Measurements from ENCODE around the gene ICOSLG. TPM values are rescaled to one million over a fixed set of nuclear protein-coding genes. Genes with fewer than 3 reads are reported as not detected.
A peak's percentile ranks its signal among the peaks of the same experiment; 100 is the strongest.
"Not testable (repeated sequence)": the region's sequence is repeated elsewhere in the genome, so short reads cannot be mapped to it uniquely, and the experiment has no call there.

Gene ICOSLG
- total RNA-seq, 1 donor from 2014 or later = 4.7 TPM

DNA sequence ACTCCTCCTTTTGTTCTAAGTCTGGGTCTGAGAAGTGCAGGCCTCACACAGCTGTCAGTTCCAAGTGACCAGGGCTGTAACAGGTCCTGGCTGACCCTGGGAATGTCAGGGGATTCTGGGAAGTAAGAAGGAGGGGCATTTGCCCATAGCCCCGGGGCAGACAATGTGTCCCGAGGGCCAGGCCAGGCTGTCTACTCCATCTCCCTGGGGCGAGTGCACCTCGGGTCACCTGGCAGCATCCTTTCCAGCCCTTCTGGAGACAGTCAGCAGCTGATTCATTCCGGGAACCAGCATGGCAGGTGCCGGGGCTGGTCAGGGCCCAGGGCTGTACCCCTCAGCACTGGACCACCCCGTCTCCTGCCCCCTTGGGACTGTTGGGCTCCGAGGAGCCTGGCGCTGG is 13.1 kb downstream of the ICOSLG start:
- H3K4me1 ChIP-seq; intact Hi-C loops (cut with micrococcal nuclease); DNase-seq; H3K36me3 ChIP-seq; H3K27me3 ChIP-seq (ENCODE audit: low read depth); H3K4me3 ChIP-seq; H3K27ac ChIP-seq (replicated peaks); H3K9me3 ChIP-seq (replicated peaks): not testable (repeated sequence)

DNA sequence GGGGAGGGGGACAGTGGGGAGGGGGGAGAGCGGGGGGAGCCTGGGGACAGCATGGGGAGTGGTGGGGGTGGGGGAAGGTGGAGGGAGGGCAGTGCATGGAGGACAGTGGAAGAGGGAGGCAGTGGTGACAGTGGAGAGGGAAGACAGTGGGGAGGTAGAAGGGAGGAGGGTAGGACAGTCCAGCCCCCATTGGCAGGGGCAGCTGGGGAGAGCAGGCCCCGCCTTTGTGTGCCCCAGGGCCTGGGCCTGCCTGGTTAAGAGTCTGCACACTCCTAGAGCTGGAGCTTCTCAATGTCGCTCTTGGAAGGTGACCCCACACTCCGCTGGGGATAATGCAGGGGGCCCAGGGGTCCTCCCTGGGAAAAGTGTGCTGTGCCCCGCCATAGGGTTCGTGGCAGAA is 15.1 kb downstream of the ICOSLG start:
- not testable (repeated sequence) for H3K36me3 ChIP-seq; H3K27ac ChIP-seq (replicated peaks)

DNA sequence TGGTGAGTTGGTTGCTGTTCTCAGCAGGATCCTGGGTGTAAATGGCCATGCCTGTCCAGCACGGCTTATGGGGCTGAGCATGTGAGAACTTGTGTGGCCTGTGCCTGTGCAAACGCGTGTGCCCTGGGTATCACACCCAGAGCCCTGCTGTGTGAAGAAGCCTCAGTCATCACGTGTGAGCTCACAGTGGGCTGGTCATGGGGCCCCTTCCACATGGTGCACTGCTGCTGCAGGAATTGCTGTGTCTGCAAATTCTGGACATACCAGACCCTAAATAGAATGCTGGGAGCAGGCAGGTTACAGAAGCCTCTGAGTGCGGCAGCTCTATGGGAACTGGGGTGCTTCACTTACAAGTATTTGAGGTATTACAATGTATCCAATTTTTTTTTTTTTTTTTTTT is 17.4 kb downstream of the ICOSLG start:
- H3K36me3 ChIP-seq; intact Hi-C loops (cut with micrococcal nuclease); H3K4me1 ChIP-seq; H3K4me3 ChIP-seq; DNase-seq; H3K27ac ChIP-seq (replicated peaks); H3K27me3 ChIP-seq (ENCODE audit: low read depth); H3K9me3 ChIP-seq (replicated peaks): not testable (repeated sequence)

More for the DNA sequence above, 15.1 kb downstream of the ICOSLG start:
- H3K4me1 ChIP-seq; H3K27me3 ChIP-seq (ENCODE audit: low read depth); DNase-seq; intact Hi-C loops (cut with micrococcal nuclease); H3K9me3 ChIP-seq (replicated peaks); H3K4me3 ChIP-seq: not testable (repeated sequence)

DNA sequence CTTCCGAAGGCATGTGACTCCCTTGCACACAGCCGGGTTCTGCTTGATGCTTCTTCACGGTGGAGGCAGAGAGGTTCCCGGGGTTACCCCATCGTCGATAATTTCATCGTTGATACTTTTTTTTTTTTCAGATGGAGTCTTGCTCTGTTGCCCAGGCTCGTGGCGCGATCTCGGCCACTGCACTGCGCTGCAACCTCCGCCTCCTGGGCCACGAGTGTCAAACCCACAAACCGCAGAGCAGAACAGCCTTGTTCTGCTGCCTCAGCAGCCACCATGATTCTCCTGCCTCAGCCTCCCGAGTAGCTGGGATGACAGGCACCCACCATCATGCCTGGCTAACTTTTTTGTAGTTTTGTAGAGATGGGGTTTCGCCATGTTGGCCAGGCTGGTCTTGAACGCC is 20.1 kb downstream of the ICOSLG start:
- H3K9me3 ChIP-seq (replicated peaks); H3K4me1 ChIP-seq; intact Hi-C loops (cut with micrococcal nuclease); H3K27ac ChIP-seq (replicated peaks); DNase-seq; H3K27me3 ChIP-seq (ENCODE audit: low read depth); H3K4me3 ChIP-seq; H3K36me3 ChIP-seq: not testable (repeated sequence)

DNA sequence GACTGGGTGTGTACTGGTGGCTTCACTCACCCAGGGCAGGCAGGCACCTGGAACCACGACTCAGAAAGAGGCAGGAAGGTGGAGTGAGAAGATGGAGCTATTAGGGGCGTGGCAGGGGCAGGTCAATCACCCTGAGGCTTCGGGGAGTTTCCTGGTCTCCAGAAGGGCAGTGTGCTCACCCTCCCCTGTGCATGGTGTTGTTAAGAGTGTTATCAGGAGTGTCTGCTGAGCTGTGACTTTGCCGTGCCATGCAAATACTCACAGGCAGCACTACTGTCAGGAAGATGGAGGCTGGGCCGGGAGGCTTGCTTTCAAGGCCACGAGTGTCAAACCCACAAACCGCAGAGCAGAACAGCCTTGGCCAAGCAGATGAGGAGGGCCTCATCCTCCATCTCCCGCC is 22.3 kb downstream of the ICOSLG start:
- H3K4me1 ChIP-seq; intact Hi-C loops (cut with micrococcal nuclease); DNase-seq: not testable (repeated sequence)

DNA sequence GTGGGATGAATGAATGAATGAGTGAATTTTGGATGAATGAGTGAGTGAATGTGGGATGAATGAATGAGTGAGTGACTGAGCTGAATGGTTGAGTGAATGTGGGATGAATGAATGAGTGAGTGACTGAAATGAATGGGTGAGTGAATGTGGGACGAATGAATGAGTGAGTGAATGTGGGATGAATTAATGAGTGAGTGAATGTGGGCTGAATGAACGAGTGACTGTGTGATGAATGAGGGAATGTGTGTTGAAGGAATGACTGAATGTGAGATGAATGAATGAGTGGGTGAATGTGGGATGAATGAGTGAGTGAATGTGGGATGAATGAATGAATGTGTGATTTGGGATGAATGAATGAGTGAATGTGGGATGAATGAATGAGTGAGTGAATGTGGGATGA is 28.8 kb downstream of the ICOSLG start:
- H3K27me3 ChIP-seq (ENCODE audit: low read depth); H3K4me1 ChIP-seq; H3K36me3 ChIP-seq; H3K9me3 ChIP-seq (replicated peaks); H3K27ac ChIP-seq (replicated peaks); intact Hi-C loops (cut with micrococcal nuclease); H3K4me3 ChIP-seq; DNase-seq: not testable (repeated sequence)

More for the DNA sequence above, 22.3 kb downstream of the ICOSLG start:
- H3K27ac ChIP-seq (replicated peaks); H3K4me3 ChIP-seq; H3K27me3 ChIP-seq (ENCODE audit: low read depth); H3K36me3 ChIP-seq; H3K9me3 ChIP-seq (replicated peaks): not testable (repeated sequence)

DNA sequence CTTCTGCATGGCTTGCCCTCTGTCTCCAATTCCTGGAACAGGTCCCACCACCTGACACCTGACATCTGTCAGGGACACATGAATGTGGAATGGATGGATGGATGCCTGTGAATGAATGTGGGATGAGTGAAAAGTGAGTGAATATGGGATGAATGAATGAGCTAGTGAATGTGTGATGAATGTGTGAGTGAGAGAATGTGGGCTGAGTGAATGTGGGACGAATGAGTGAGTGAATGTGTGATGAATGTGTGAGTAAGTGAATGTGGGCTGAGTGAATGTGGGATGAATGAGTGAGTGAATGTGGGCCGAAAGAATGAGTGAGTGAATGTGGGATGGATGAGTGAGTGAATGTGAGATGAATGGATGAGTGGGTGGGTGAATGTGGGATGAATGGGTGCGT is 29.2 kb downstream of the ICOSLG start:
- H3K4me1 ChIP-seq; DNase-seq; H3K9me3 ChIP-seq (replicated peaks); H3K4me3 ChIP-seq; H3K27ac ChIP-seq (replicated peaks); H3K36me3 ChIP-seq; intact Hi-C loops (cut with micrococcal nuclease); H3K27me3 ChIP-seq (ENCODE audit: low read depth): not testable (repeated sequence)

DNA sequence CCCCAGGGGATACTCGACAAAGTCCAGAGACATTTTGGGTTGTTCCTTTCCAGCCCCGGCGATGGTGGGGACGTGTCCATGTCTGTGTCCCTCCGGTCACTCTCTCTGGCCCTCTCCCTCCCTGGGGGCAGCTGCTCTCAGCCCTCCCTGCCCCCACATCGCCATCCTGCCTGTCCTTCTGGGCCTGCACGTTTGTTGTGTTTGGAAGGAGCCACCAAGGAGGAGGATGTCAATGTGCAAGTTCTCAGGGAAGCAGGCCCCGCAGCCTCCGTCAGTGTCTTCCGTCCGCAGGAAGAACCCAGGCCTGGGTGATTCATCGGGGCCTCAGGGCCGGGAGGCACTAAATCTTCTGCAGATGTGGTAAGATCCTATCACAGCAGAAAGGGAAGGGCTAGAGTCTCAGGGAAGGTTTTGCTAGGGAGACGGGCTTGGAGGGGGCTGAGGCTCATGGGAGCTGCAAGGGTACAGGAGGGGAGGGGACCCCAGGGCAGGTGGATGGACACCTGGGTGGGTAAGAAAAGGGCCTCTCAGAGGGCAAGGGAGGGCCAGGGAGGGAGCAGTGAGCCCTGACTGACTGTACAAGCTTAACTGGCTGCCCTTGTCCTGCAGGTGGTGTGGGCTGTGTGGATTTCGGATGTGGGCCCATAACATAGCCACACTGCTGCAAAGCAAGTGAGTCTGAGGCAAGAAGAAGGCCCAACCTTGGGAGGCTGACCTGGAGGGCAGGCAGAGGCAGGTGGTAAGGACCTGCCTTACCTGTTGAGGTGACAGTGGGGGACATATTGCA is 32.7 kb downstream of the ICOSLG start:
- H3K4me3 ChIP-seq; H3K4me1 ChIP-seq; H3K36me3 ChIP-seq; H3K27me3 ChIP-seq (ENCODE audit: low read depth); H3K27ac ChIP-seq (replicated peaks); intact Hi-C loops (cut with micrococcal nuclease); H3K9me3 ChIP-seq (replicated peaks): not testable (repeated sequence)
- DNase-seq = peak; percentile 52

DNA sequence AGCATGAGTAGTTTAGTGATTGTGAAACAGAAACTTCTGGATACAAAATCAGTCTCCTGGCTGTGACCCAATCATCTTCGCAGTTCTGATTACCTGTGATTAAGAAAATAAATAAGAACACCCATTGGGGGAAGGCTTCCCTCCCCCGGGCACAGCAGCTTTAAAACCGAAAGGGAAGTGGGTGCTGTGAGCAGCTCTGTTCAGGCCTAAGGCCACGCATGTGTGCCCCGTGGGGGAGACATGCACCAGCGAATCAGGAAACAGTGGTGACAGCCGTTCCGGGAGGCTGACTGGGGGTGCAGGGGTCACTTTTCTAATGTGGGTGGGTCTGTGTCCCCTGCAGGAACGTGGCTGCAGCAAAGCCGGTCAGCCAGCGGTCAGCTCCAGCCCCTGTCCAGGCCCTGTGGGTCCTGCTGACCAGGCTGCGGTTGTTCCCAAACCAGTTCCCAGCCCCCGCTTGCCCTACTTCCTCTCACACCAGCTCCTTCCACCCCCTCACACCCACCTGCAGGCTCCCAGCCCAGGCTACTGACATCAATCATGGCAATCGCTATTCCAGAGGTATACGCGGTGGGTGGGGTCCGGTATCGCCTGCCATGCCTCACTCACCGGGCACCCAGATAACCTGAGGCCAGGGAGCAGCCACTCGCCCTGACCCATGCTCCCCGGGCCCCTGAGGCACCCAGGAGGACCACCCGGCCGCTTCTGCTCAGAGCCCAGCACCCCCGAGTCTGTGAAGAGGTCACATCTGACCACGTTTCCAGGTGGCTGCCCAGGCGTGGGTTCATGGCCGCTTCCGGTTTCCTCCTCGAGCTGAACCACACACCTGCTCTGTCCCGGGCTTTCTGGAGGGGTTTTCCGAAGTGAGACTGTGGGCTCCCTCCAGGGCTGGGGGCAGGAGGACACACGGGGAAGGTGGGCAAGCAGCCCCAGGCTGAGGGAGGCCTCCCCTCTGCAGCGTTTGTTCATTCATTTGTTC is 33.8 kb downstream of the ICOSLG start:
- H3K36me3 ChIP-seq; H3K27me3 ChIP-seq (ENCODE audit: low read depth); H3K4me3 ChIP-seq; DNase-seq; intact Hi-C loops (cut with micrococcal nuclease); H3K4me1 ChIP-seq; H3K9me3 ChIP-seq (replicated peaks); H3K27ac ChIP-seq (replicated peaks): not testable (repeated sequence)

DNA sequence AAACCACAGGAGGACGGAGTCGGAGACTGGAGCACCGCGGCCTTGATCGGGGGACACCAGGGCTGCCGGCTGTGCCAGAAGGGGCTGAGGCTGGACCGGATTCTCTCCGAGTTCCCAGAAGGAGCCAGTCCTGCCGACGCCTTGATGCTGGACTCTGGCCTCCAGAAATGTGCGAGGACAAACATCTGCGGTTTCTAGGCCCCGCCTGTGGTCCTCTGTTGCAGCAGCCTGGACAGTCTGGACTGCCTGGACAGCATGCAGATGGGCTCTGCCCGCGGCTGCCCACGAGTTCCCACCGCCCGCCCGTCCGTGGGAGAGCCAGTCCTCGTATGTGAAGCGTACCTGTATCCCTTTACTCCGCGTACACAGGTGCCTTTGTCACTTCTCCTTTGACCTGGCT is 34.6 kb downstream of the ICOSLG start:
- H3K27ac ChIP-seq (replicated peaks); intact Hi-C loops (cut with micrococcal nuclease); H3K4me3 ChIP-seq; H3K9me3 ChIP-seq (replicated peaks); H3K27me3 ChIP-seq (ENCODE audit: low read depth); H3K4me1 ChIP-seq; H3K36me3 ChIP-seq; DNase-seq: not testable (repeated sequence)

DNA sequence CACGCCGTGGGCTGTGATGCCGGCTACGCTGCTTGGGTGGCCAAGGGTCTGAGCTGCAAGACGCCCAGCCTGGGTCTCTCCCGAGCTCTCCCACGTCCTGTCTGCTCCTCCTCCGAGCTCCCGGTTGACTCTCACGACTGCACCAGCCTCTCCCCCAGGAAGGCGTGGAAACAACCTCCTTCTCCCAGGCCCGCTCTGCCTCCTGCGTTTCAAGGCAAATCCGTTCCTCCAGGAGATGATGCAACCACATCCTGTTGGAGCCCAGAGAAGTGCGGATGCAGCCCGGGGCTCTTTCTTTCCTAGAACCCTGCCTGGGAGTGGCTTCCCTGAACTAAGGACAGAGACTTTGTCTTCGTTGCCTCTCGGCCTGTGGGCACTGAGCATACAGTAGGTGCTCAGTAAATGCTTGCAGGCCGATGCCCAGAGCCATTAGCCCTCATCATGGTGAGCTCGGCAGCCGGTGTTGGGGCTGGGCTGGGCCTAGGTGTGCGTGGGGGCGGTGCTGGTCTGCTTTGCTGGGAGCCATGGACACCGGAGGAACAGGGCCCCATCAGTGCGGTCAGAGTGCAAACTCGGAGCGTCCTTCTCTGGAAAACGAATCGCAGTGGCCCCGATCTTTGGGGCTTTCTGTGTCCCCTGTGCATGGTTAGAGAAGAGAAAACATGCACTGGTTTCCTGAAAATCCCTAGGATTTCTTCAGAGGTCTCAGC is 38.0 kb downstream of the ICOSLG start:
- H3K9me3 ChIP-seq (replicated peaks); H3K36me3 ChIP-seq; H3K4me3 ChIP-seq; H3K27ac ChIP-seq (replicated peaks); H3K4me1 ChIP-seq; intact Hi-C loops (cut with micrococcal nuclease); DNase-seq; H3K27me3 ChIP-seq (ENCODE audit: low read depth): not testable (repeated sequence)

DNA sequence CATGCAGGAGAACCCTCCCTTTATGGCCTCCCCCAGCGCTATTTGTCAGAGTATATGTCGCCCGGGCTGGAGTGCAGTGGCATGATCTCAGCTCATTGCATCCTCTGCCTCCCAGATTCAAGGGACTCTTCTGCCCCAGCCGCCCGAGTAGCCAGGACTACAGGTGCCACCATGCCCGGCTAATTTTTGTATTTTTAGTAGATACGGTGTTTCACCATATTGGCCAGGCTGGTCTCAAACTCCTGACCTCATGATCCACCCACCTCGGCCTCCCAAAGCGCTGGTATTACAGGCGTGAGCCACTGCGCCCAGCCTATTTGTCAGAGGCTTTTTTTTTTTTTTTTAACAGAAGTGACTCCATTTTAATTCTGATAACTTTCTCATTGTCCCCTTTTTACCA is 40.7 kb downstream of the ICOSLG start:
- intact Hi-C loops (cut with micrococcal nuclease); H3K9me3 ChIP-seq (replicated peaks); H3K36me3 ChIP-seq; H3K27ac ChIP-seq (replicated peaks); H3K27me3 ChIP-seq (ENCODE audit: low read depth); DNase-seq; H3K4me1 ChIP-seq; H3K4me3 ChIP-seq: not testable (repeated sequence)
